Motor neuron (in vitro differentiated cells): ENCODE results near the gene LRP1-AS. TPM values are rescaled to one million over a fixed set of nuclear protein-coding genes. Genes with fewer than 3 reads are reported as not detected.

ENCODE experiments used
- ATAC-seq, 8 experiments: fragments of 200-7000 bp; cut with Tn5 transposase; replicated peaks in 6 of 8; 2 replicates each; pipeline ENCODE4 v1.8.0; 2021; ENCODE audit warnings: mild to moderate bottlenecking in 8 of 8, moderate library complexity in 8 of 8
- H3K27ac ChIP-seq, 2 donors: fragments of 250-450 bp; sonication (Bioruptor Pico); 2 replicates each; pipeline ENCODE4 v1.9.0; 2021; ENCODE audit warnings: antibody characterized with exemption in 2 of 2, mild to moderate bottlenecking in 2 of 2, moderate library complexity in 1 of 2
- H3K4me1 ChIP-seq, 2 donors: fragments of 250-450 bp; sonication (Bioruptor Pico); replicated peaks in 1 of 2; 2 replicates each; pipeline ENCODE4 v1.6.1; 2021; ENCODE audit warnings: antibody characterized with exemption in 2 of 2, mild to moderate bottlenecking in 2 of 2, moderate library complexity in 1 of 2
- H3K4me3 ChIP-seq, 5 donors: fragments of 250-450 bp; sonication (Bioruptor Pico); 2 replicates each; pipeline ENCODE4 v1.9.0; 2021; ENCODE audit warnings: antibody characterized with exemption in 5 of 5, mild to moderate bottlenecking in 5 of 5, moderate library complexity in 4 of 5
- WGBS, 10 experiments: fragments of 450-650 bp; shearing (Covaris generic); methylation state at CpG; one replicate each; pipeline ENCODE4 v1.0.0; 2022; 5-methylcytosine and 5-hydroxymethylcytosine counted together
- in situ Hi-C, 9 experiments: fragments of 400-800 bp; cut with MboI; loops; one replicate each; pipeline ENCODE4 v1.15.0; 2021; ENCODE audit warnings: low sequenced_read_pairs in 9 of 9, low pct_unique_long_range_greater_than_20kb in 2 of 9; ENCODE audit not compliant: unreplicated experiment in 9 of 9
- total RNA-seq, 8 experiments: library from RNA; unstranded; fragments of 300-600 nt; gene quantifications; 2 replicates each; pipeline versions ENCODE4 v1.2.3 to v1.2.4, GENCODE V29; 2022

The LRP1-AS gene
- total RNA-seq, 8 experiments from 2014 or later = 0.57 to 0.81 (median 0.71) TPM; not detected in 3

- Histone ChIP-seq H3K27ac (no peak overlapping the region), H3K4me1 (peaks cover 4 to 6% of the 10 kb centered on the region in 2 donors), H3K4me3 (no peak overlapping the region)
- WGBS, 10 experiments = 70 to 100% (median 94%) methylated on average over 1 to 3 of the region's 5 CpGs; no CpG with 5 or more reads in 1 of the 10 experiments
- in situ Hi-C loops = no loop called here
- no peak for ATAC-seq
Measured at GRCh38 chr12:57154804-57155434, 7.5 kb upstream of the LRP1-AS start.

- ATAC-seq = no peak
- H3K4me1 ChIP-seq = peaks cover 4 to 6% of the 10 kb centered on the region in 2 donors
- no peak overlapping the region for H3K4me3 ChIP-seq
- H3K27ac ChIP-seq = no peak overlapping the region
- 80 to 100% (median 100%) methylated on average over 1 to 2 of the region's 6 CpGs; no CpG with 5 or more reads in 7 of the 10 experiments for WGBS, 10 experiments
- in situ Hi-C loops = no loop called here
Measured at GRCh38 chr12:57154076-57154475, 6.7 kb upstream of the LRP1-AS start.

- Histone ChIP-seq H3K4me3 (no peak overlapping the region), H3K27ac (no peak overlapping the region), H3K4me1 (peaks cover 4 to 5% of the 10 kb centered on the region in 2 donors)
- in situ Hi-C loops = no loop called here
- no peak for ATAC-seq
- 100% methylated on average over 1 of the region's 1 CpG; no CpG with 5 or more reads in 5 of the 10 experiments for WGBS, 10 experiments
Measured at GRCh38 chr12:57153415-57153997, 6.1 kb upstream of the LRP1-AS start.

- no peak overlapping the region for H3K27ac ChIP-seq
Measured at GRCh38 chr12:57152639-57153038, 5.2 kb upstream of the LRP1-AS start.

GRCh38 chr12:57151741-57152630, 4.6 kb upstream of the LRP1-AS start:
- Histone ChIP-seq H3K4me3 (no peak overlapping the region), H3K27ac (no peak overlapping the region), H3K4me1 (peaks cover 0 to 2% of the 10 kb centered on the region in 2 donors)
- ATAC-seq = peak in 3 of 8 experiments; percentile 26 to 47 (median 33)
- in situ Hi-C loops = no loop called here
- 7 to 96% (median 73%) methylated on average over 1 to 8 of the region's 17 CpGs; no CpG with 5 or more reads in 3 of the 10 experiments for WGBS, 10 experiments

More at GRCh38 chr12:57152639-57153038, 5.2 kb upstream of the LRP1-AS start:
- in situ Hi-C loops = no loop called here
- Histone ChIP-seq H3K4me1 (no peaks in the 10 kb centered on the region), H3K4me3 (no peak overlapping the region)
- ATAC-seq = peak in 2 of 8 experiments; percentile 6 to 8
- WGBS, 10 experiments = 92 to 100% (median 100%) methylated on average over 2 of the region's 4 CpGs; no CpG with 5 or more reads in 7 of the 10 experiments

- no peak for ATAC-seq
- Histone ChIP-seq H3K4me1 (peaks cover 0 to 2% of the 10 kb centered on the region in 2 donors), H3K27ac (no peak overlapping the region), H3K4me3 (no peak overlapping the region)
- WGBS, 10 experiments = 83 to 100% (median 89%) methylated on average over 1 to 2 of the region's 6 CpGs; no CpG with 5 or more reads in 6 of the 10 experiments
- in situ Hi-C loops = no loop called here
Measured at GRCh38 chr12:57150400-57151000, 3.1 kb upstream of the LRP1-AS start.

- Histone ChIP-seq H3K27ac (no peak overlapping the region), H3K4me3 (no peak overlapping the region), H3K4me1 (peaks cover 0 to 2% of the 10 kb centered on the region in 2 donors)
- in situ Hi-C loops = no loop called here
- WGBS, 10 experiments = 0 to 100% (median 71%) methylated on average over 1 to 6 of the region's 13 CpGs; no CpG with 5 or more reads in 3 of the 10 experiments
- ATAC-seq = peak in 3 of 8 experiments; percentile 29 to 57 (median 36)
Measured at GRCh38 chr12:57149245-57149900, 2.0 kb upstream of the LRP1-AS start.

- ATAC-seq = peak in 3 of 8 experiments; percentile 1 to 31 (median 4)
- in situ Hi-C loops = no loop called here
- WGBS, 10 experiments = 10 to 86% (median 60%) methylated on average over 1 to 3 of the region's 4 CpGs; no CpG with 5 or more reads in 2 of the 10 experiments
- no peak overlapping the region for H3K4me3 ChIP-seq
- H3K4me1 ChIP-seq = peaks cover 0 to 2% of the 10 kb centered on the region in 2 donors
- no peak overlapping the region for H3K27ac ChIP-seq
Measured at GRCh38 chr12:57148469-57149244, 1.2 kb upstream of the LRP1-AS start.

- Histone ChIP-seq H3K4me3 (no peak overlapping the region), H3K27ac (no peak overlapping the region), H3K4me1 (peaks cover 0 to 2% of the 10 kb centered on the region in 2 donors)
- in situ Hi-C loops = no loop called here
- peak in 3 of 8 experiments; percentile 30 to 68 (median 47) for ATAC-seq
- WGBS, 10 experiments = 20% methylated on average over 1 of the region's 2 CpGs; no CpG with 5 or more reads in 9 of the 10 experiments
Measured at GRCh38 chr12:57146092-57146491, 1.3 kb downstream of the LRP1-AS start.

GRCh38 chr12:57145460-57146059, 1.9 kb downstream of the LRP1-AS start:
- H3K4me1 ChIP-seq = peaks cover 0 to 2% of the 10 kb centered on the region in 2 donors
- H3K27ac ChIP-seq = no peak overlapping the region
- no peak overlapping the region for H3K4me3 ChIP-seq
- in situ Hi-C loops = no loop called here
- peak in 3 of 8 experiments; percentile 8 to 18 (median 9) for ATAC-seq
- WGBS, 10 experiments = 50 to 87% (median 80%) methylated on average over 1 to 6 of the region's 10 CpGs; no CpG with 5 or more reads in 5 of the 10 experiments

GRCh38 chr12:57143454-57143853, 4.0 kb downstream of the LRP1-AS start:
- in situ Hi-C loops = no loop called here
- Histone ChIP-seq H3K27ac (no peak overlapping the region), H3K4me3 (no peak overlapping the region), H3K4me1 (peaks cover 0 to 2% of the 10 kb centered on the region in 2 donors)
- ATAC-seq = no peak
- WGBS, 10 experiments = 90 to 100% methylated on average over 1 to 2 of the region's 4 CpGs; no CpG with 5 or more reads in 8 of the 10 experiments
